GM04504 (cell line): Measurements from ENCODE around the gene MCM9.
"Not testable (repeated sequence)": the region's sequence is repeated elsewhere in the genome, so short reads cannot be mapped to it uniquely, and the experiment has no call there.

Experiments used
- DNase-seq: peaks from one replicate; pipeline ENCODE4 v3.0.0-alpha.2; 2012; ENCODE audit warnings: low read depth

Gene MCM9

GRCh38 chr6:118862443-118862842 lies 72.5 kb downstream of the MCM9 start:
- DNase-seq, result no peak

GRCh38 chr6:118860880-118861279 lies 74.1 kb downstream of the MCM9 start:
- DNase-seq, result no peak

GRCh38 chr6:118860363-118860762 lies 74.6 kb downstream of the MCM9 start:
- DNase-seq, result no peak

GRCh38 chr6:118859517-118860064 lies 75.4 kb downstream of the MCM9 start:
- no peak for DNase-seq

GRCh38 chr6:118856301-118856700 lies 78.7 kb downstream of the MCM9 start:
- no peak for DNase-seq

- DNase-seq, result no peak
Observed at GRCh38 chr6:118853408-118853807, 81.6 kb downstream of the MCM9 start.

- DNase-seq, result no peak
Observed at GRCh38 chr6:118844915-118845314, 90.0 kb downstream of the MCM9 start.

- DNase-seq, result no peak
Observed at GRCh38 chr6:118843685-118844390, 91.1 kb downstream of the MCM9 start.

GRCh38 chr6:118830691-118831090 lies 104.3 kb downstream of the MCM9 start:
- DNase-seq, result no peak

GRCh38 chr6:118829817-118830478 lies 105.0 kb downstream of the MCM9 start:
- DNase-seq, result no peak

GRCh38 chr6:118826096-118826495 lies 108.9 kb downstream of the MCM9 start:
- no peak for DNase-seq

- DNase-seq, result no peak
Observed at GRCh38 chr6:118825661-118826060, 109.3 kb downstream of the MCM9 start.

GRCh38 chr6:118815495-118815894 lies 119.5 kb downstream of the MCM9 start:
- DNase-seq, result no peak

- DNase-seq, result peak; percentile 13
Observed at GRCh38 chr6:118813775-118814174, 121.2 kb downstream of the MCM9 start.

GRCh38 chr6:118812970-118813369 lies 122.0 kb downstream of the MCM9 start:
- DNase-seq, result no peak

- no peak for DNase-seq
Observed at GRCh38 chr6:118810420-118811027, 124.4 kb downstream of the MCM9 start.

- no peak for DNase-seq
Observed at GRCh38 chr6:118808793-118809638, 125.9 kb downstream of the MCM9 start.

GRCh38 chr6:118804091-118804490 lies 130.9 kb downstream of the MCM9 start:
- DNase-seq, result no peak

- DNase-seq, result no peak
Observed at GRCh38 chr6:118801257-118801656, 133.7 kb downstream of the MCM9 start.

GRCh38 chr6:118800394-118801071 lies 134.4 kb downstream of the MCM9 start:
- DNase-seq, result peak; percentile 63

GRCh38 chr6:118799826-118800225 lies 135.1 kb downstream of the MCM9 start:
- no peak for DNase-seq

- DNase-seq, result not testable (repeated sequence)
Observed at GRCh38 chr6:118796548-118796947, 138.4 kb downstream of the MCM9 start.
